Panc1 (cell line): ENCODE data around the gene KNDC1.

Experiments
- CTCF ChIP-seq: fragments of 450-650 bp; IDR thresholded peaks from 2 replicates; pipeline ENCODE4 v1.5.1; 2017; ENCODE audit warnings: mild to moderate bottlenecking
- POLR2AphosphoS5 ChIP-seq: IDR thresholded peaks from 2 replicates; pipeline ENCODE4 v1.6.1; 2012; ENCODE audit warnings: mild to moderate bottlenecking, low read depth, low read length, moderate library complexity
- REST ChIP-seq, 2 experiments: IDR thresholded peaks; 2 replicates each; pipeline ENCODE4 v1.6.1; 2011 to 2012; ENCODE audit warnings: low read depth in 2 of 2, control low read depth in 1 of 2, low read length in 1 of 2, mild to moderate bottlenecking in 1 of 2, moderate library complexity in 1 of 2; ENCODE audit not compliant: insufficient read depth in 1 of 2
- SIN3A ChIP-seq: IDR thresholded peaks from 2 replicates; pipeline ENCODE4 v1.6.1; 2012; ENCODE audit warnings: low read depth, mild to moderate bottlenecking, low read length, moderate library complexity, borderline replicate concordance; ENCODE audit not compliant: insufficient read depth
- TCF7L2 ChIP-seq: IDR thresholded peaks from 2 replicates; pipeline ENCODE4 v1.6.1; 2011; ENCODE audit warnings: mild to moderate bottlenecking, low read depth, low read length, inconsistent platforms

- TF ChIP-seq CTCF (no peak), POLR2AphosphoS5 (no peak), SIN3A (no peak), REST (IDR thresholded peaks at IDR 0.05; ENCODE audit: insufficient read depth in 1 of 2, low read depth in 2 of 2, low read length in 1 of 2) (no peak), TCF7L2 (no peak)
Observed at GRCh38 chr10:133210398-133211140, 50.5 kb downstream of the KNDC1 start.
